Fibroblast of skin of right quadriceps (primary cell): ENCODE data around the gene CAPZA3.
"Not testable (repeated sequence)": the region's sequence is repeated elsewhere in the genome, so short reads cannot be mapped to it uniquely, and the experiment has no call there.

Source experiments
- DNase-seq: peaks from one replicate; pipeline ENCODE4 v3.0.0-alpha.2; 2013

The CAPZA3 gene

DNA sequence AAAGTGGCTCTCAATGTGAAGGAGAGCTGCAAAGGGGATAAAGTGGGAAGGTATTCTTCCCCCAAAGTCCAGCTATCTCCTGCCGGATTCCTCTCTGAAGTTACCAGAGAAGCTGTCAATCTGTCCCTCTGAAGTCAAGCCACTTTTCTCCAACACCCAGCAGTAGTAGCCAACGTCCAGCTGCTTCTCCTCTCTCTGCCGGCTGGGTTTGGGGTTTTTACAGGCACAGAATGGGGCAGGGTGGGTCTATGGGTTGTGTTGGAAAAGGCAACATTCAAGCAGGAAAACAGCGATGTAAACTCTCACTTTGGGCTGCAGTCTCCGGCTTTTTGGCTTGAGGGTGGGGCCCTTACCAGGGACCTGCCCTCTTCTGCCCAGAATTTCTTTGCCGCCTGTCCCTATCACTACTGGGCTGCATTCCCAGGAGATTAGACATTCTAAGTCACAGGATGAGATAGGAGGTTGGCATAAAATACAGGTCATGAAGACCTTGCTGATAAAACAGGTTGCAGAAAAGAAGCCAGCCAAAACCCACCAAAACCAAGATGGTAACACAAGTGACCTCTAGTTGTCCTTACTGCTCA is 16.3 kb downstream of the CAPZA3 start:
- DNase-seq, result no peak

- no peak for DNase-seq
Observed at GRCh38 chr12:18755341-18755740, 17.4 kb downstream of the CAPZA3 start.

DNA sequence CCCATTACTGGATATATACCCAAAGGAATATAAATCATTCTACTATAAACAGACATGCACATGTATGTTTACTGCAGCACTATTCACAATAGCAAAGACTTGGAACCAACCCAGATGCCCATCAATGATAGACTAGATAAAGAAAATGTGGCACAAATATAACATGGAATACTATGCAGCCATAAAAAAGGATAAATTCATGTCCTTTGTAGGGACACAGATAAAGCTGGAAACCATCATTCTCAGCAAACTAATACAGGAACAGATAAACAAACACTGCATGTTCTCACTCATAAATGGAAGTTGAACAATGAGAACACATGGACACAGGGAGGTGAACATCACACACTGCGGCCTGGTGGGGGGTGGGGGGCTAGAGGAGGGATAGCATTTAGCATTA is 28.6 kb downstream of the CAPZA3 start:
- not testable (repeated sequence) for DNase-seq

DNA sequence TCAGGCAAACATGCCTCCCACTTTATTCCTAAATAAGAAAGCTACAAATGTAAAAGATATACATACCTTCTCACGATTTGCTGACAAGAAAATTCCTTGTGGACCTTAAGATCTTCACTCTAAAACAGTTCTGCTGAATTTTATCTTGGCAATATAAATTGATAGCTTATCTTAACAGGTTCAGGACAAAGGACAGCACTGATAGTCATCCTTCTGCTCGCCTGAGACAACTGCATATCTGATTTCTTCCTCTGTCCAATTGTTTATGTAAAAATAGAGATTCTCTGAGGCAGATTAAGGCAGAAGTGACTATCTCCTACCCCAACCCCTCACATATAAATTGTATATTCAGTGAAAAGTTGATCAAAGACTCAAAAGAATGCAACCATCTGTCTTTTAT is 44.9 kb downstream of the CAPZA3 start:
- DNase-seq, result no peak

GRCh38 chr12:18785465-18785864 is 47.5 kb downstream of the CAPZA3 start:
- not testable (repeated sequence) for DNase-seq
